H1 (cell line): ENCODE measurements around the gene SFRP5.

Experiments
- CBX8 ChIP-seq: fragments of 300-800, 300-1000 bp; sonication (generic); IDR thresholded peaks from 2 replicates; pipeline ENCODE4 v1.7.1; 2016; ENCODE audit warnings: low read depth, low read length, borderline replicate concordance
- CHD1 ChIP-seq: IDR thresholded peaks from 2 replicates; pipeline ENCODE4 v1.6.1; 2012; ENCODE audit warnings: low read depth, low read length, improper control_type of control experiment
- CHD2 ChIP-seq: IDR thresholded peaks from 2 replicates; pipeline ENCODE4 v1.6.1; 2012; ENCODE audit warnings: low read length, improper control_type of control experiment
- CTCF ChIP-seq, 3 experiments: IDR thresholded peaks; 1 replicate in 2 of 3; 2 replicates in 1 of 3; pipeline versions ENCODE4 v1.5.1 to v1.6.1; 2011; ENCODE audit warnings: low read length in 3 of 3, mild to moderate bottlenecking in 3 of 3, inconsistent platforms in 2 of 3, low read depth in 1 of 3, moderate library complexity in 1 of 3; ENCODE audit not compliant: insufficient read depth in 1 of 3; ENCODE audit errors: control extremely low read depth in 1 of 3
- EP300 ChIP-seq, 2 experiments: IDR thresholded peaks; 1 replicate in 1 of 2; 2 replicates in 1 of 2; pipeline ENCODE4 v1.6.1; 2011 to 2012; ENCODE audit warnings: low read depth in 2 of 2, low read length in 2 of 2, mild to moderate bottlenecking in 2 of 2, borderline replicate concordance in 1 of 2, inconsistent platforms in 1 of 2, moderate library complexity in 1 of 2
- JUN ChIP-seq: IDR thresholded peaks from 2 replicates; pipeline ENCODE4 v1.6.1; 2011; ENCODE audit warnings: low read depth, mild to moderate bottlenecking, improper control_type of control experiment, low read length
- PHF8 ChIP-seq: fragments of 200-600 bp; sonication (generic); conservative IDR thresholded peaks from 2 replicates; pipeline ENCODE4 v1.7.1; 2012; ENCODE audit warnings: low read depth, mild to moderate bottlenecking, inconsistent platforms, low read length, moderate library complexity
- POLR2A ChIP-seq, 2 experiments: IDR thresholded peaks; 1 replicate in 1 of 2; 2 replicates in 1 of 2; pipeline ENCODE4 v1.6.1; 2011; ENCODE audit warnings: low read depth in 2 of 2, low read length in 2 of 2, mild to moderate bottlenecking in 2 of 2; ENCODE audit errors: control extremely low read depth in 1 of 2
- POLR2AphosphoS5 ChIP-seq: IDR thresholded peaks from 2 replicates; pipeline ENCODE4 v1.6.1; 2011; ENCODE audit warnings: low read depth, low read length
- SP2 ChIP-seq: IDR thresholded peaks from 2 replicates; pipeline ENCODE4 v1.6.1; 2012; ENCODE audit warnings: mild to moderate bottlenecking, low read length, inconsistent platforms
- TF ChIP-seq, protein P1 (sequence below): fragments of 300-600 bp; sonication (generic); IDR thresholded peaks from 2 replicates; pipeline ENCODE4 v1.7.1; 2012; ENCODE audit warnings: low read length, moderate library complexity, mild to moderate bottlenecking, inconsistent platforms; ENCODE audit not compliant: insufficient replicate concordance

DNA sequence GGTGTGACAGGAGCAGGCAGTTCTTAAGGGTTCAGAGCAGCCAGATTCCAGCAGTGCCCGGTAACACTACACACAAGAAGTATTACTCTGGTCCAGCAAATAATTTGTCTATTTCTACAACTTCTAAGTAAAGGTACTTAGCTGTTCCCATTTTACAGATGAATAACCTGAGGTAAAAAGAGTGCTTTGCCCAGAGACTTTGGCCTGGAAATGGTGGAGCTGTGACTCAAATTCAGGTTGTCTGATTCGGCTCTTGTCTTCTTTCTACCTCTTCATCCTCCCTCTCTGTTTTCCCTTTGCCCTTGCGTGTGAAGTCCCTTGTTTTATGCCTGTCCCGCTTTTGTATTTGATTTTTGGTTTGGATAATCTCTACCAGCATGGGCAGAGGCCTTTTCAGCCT is 17.1 kb downstream of the SFRP5 start:
- TF ChIP-seq EP300 (IDR thresholded peaks at IDR 0.05; ENCODE audit: borderline replicate concordance in 1 of 2, low read depth in 2 of 2, low read length in 2 of 2) (no peak), CTCF (IDR thresholded peaks at IDR 0.05; ENCODE audit: control extremely low read depth in 1 of 3, insufficient read depth in 1 of 3, low read depth in 1 of 3, low read length in 3 of 3) (no peak), POLR2AphosphoS5 (no peak), PHF8 (no peak), CHD1 (no peak), SP2 (no peak), CHD2 (no peak), POLR2A (IDR thresholded peaks at IDR 0.05; ENCODE audit: control extremely low read depth in 1 of 2, low read depth in 2 of 2, low read length in 2 of 2) (no peak), JUN (no peak), CBX8 (no peak)
- TF ChIP-seq, protein P1, sequence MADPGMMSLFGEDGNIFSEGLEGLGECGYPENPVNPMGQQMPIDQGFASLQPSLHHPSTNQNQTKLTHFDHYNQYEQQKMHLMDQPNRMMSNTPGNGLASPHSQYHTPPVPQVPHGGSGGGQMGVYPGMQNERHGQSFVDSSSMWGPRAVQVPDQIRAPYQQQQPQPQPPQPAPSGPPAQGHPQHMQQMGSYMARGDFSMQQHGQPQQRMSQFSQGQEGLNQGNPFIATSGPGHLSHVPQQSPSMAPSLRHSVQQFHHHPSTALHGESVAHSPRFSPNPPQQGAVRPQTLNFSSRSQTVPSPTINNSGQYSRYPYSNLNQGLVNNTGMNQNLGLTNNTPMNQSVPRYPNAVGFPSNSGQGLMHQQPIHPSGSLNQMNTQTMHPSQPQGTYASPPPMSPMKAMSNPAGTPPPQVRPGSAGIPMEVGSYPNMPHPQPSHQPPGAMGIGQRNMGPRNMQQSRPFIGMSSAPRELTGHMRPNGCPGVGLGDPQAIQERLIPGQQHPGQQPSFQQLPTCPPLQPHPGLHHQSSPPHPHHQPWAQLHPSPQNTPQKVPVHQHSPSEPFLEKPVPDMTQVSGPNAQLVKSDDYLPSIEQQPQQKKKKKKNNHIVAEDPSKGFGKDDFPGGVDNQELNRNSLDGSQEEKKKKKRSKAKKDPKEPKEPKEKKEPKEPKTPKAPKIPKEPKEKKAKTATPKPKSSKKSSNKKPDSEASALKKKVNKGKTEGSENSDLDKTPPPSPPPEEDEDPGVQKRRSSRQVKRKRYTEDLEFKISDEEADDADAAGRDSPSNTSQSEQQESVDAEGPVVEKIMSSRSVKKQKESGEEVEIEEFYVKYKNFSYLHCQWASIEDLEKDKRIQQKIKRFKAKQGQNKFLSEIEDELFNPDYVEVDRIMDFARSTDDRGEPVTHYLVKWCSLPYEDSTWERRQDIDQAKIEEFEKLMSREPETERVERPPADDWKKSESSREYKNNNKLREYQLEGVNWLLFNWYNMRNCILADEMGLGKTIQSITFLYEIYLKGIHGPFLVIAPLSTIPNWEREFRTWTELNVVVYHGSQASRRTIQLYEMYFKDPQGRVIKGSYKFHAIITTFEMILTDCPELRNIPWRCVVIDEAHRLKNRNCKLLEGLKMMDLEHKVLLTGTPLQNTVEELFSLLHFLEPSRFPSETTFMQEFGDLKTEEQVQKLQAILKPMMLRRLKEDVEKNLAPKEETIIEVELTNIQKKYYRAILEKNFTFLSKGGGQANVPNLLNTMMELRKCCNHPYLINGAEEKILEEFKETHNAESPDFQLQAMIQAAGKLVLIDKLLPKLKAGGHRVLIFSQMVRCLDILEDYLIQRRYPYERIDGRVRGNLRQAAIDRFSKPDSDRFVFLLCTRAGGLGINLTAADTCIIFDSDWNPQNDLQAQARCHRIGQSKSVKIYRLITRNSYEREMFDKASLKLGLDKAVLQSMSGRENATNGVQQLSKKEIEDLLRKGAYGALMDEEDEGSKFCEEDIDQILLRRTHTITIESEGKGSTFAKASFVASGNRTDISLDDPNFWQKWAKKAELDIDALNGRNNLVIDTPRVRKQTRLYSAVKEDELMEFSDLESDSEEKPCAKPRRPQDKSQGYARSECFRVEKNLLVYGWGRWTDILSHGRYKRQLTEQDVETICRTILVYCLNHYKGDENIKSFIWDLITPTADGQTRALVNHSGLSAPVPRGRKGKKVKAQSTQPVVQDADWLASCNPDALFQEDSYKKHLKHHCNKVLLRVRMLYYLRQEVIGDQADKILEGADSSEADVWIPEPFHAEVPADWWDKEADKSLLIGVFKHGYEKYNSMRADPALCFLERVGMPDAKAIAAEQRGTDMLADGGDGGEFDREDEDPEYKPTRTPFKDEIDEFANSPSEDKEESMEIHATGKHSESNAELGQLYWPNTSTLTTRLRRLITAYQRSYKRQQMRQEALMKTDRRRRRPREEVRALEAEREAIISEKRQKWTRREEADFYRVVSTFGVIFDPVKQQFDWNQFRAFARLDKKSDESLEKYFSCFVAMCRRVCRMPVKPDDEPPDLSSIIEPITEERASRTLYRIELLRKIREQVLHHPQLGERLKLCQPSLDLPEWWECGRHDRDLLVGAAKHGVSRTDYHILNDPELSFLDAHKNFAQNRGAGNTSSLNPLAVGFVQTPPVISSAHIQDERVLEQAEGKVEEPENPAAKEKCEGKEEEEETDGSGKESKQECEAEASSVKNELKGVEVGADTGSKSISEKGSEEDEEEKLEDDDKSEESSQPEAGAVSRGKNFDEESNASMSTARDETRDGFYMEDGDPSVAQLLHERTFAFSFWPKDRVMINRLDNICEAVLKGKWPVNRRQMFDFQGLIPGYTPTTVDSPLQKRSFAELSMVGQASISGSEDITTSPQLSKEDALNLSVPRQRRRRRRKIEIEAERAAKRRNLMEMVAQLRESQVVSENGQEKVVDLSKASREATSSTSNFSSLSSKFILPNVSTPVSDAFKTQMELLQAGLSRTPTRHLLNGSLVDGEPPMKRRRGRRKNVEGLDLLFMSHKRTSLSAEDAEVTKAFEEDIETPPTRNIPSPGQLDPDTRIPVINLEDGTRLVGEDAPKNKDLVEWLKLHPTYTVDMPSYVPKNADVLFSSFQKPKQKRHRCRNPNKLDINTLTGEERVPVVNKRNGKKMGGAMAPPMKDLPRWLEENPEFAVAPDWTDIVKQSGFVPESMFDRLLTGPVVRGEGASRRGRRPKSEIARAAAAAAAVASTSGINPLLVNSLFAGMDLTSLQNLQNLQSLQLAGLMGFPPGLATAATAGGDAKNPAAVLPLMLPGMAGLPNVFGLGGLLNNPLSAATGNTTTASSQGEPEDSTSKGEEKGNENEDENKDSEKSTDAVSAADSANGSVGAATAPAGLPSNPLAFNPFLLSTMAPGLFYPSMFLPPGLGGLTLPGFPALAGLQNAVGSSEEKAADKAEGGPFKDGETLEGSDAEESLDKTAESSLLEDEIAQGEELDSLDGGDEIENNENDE, result no peak
